Endothelial cell of umbilical vein (primary cell): ENCODE data around the gene DECR2. TPM values are rescaled to one million over a fixed set of nuclear protein-coding genes. Genes with fewer than 3 reads are reported as not detected.

Experiments used
- BruUV-seq: library from RNA; stranded (reverse); fragments of 400-500 nt; replicated peaks from 2 replicates; lab custom pipeline; 2021; lab: Mats Ljungman, UMichigan
- CTCF ChIA-PET: fragments of 300-600, 350-600 bp; sonication (Branson Sonifier 250); formaldehyde crosslinking; loops from one replicate; lab custom pipeline; 2021; ENCODE audit warnings: antibody characterized with exemption, inconsistent platforms; lab: Charles Lee
- POLR2A ChIA-PET: fragments of 300-600, 350-600 bp; sonication (Branson Sonifier 250); formaldehyde crosslinking; loops from one replicate; lab custom pipeline; 2021; ENCODE audit warnings: antibody characterized with exemption, inconsistent platforms; lab: Charles Lee
- DNase-seq: peaks from one replicate; pipeline ENCODE4 v3.0.0-alpha.2; 2011; ENCODE audit warnings: low read depth, low spot score
- FAIRE-seq: peaks from 2 replicates; lab custom pipeline; 2011; peaks lifted over from hg19 to GRCh38; lab: Jason Lieb, UNC
- H2AFZ ChIP-seq: 2 replicates; pipeline ENCODE4 v1.6.0; 2012; ENCODE audit warnings: low read depth, low read length, control low read depth, inconsistent platforms
- H3K27ac ChIP-seq: 2 replicates; pipeline ENCODE4 v1.5.1; 2011; ENCODE audit warnings: low read depth, mild to moderate bottlenecking, control low read depth, low read length, moderate library complexity; ENCODE audit not compliant: insufficient read depth
- H3K27me3 ChIP-seq, 2 experiments: 2 replicates each; pipeline versions ENCODE4 v1.6.0 to v1.6.1; 2011; ENCODE audit warnings: low read length in 2 of 2, mixed read lengths in 1 of 2; ENCODE audit not compliant: control insufficient read depth in 2 of 2, insufficient read depth in 2 of 2
- H3K36me3 ChIP-seq, 2 experiments: 2 replicates in 1 of 2; 3 replicates in 1 of 2; pipeline ENCODE4 v1.5.1; 2011; ENCODE audit warnings: low read length in 2 of 2, mild to moderate bottlenecking in 1 of 2, moderate library complexity in 1 of 2; ENCODE audit not compliant: control insufficient read depth in 2 of 2, insufficient read depth in 2 of 2; ENCODE audit errors: extremely low read depth in 1 of 2
- H3K4me1 ChIP-seq: 3 replicates; pipeline ENCODE4 v1.5.1; 2011; ENCODE audit warnings: mild to moderate bottlenecking, low read length; ENCODE audit not compliant: control insufficient read depth, insufficient read depth; ENCODE audit errors: extremely low read depth
- H3K4me2 ChIP-seq: 2 replicates; pipeline ENCODE4 v1.6.1; 2011; ENCODE audit warnings: low read length, control low read depth, mixed read lengths; ENCODE audit not compliant: insufficient read depth
- H3K4me3 ChIP-seq, 3 experiments: fragments of 200-600 bp in 1 of 3; sonication (generic), shearing (Covaris generic) in 1 of 3; replicated peaks in 1 of 3; 2 replicates each; pipeline ENCODE4 v1.5.1; 2011 to 2016; ENCODE audit warnings: control low read depth in 3 of 3, low read length in 3 of 3, mild to moderate bottlenecking in 2 of 3, inconsistent platforms in 1 of 3, low read depth in 1 of 3, moderate library complexity in 1 of 3; ENCODE audit not compliant: insufficient read depth in 1 of 3
- H3K79me2 ChIP-seq: 2 replicates; pipeline ENCODE4 v1.6.0; 2012; ENCODE audit warnings: low read length, inconsistent platforms; ENCODE audit not compliant: control insufficient read depth, insufficient read depth
- H3K9ac ChIP-seq: replicated peaks from 2 replicates; pipeline ENCODE3; 2011; ENCODE audit warnings: low read length, control low read depth; ENCODE audit not compliant: insufficient read depth; ENCODE audit errors: extremely low read depth
- H3K9me1 ChIP-seq: replicated peaks from 3 replicates; pipeline ENCODE4 v1.6.0; 2011; ENCODE audit warnings: mild to moderate bottlenecking, low read length; ENCODE audit not compliant: control insufficient read depth, insufficient read depth; ENCODE audit errors: extremely low read depth
- H3K9me3 ChIP-seq: replicated peaks from 2 replicates; pipeline ENCODE4 v1.5.1; 2012; ENCODE audit warnings: low read length, inconsistent platforms; ENCODE audit not compliant: control insufficient read depth, insufficient read depth
- H4K20me1 ChIP-seq: replicated peaks from 2 replicates; pipeline ENCODE3; 2011; ENCODE audit warnings: mild to moderate bottlenecking, low read length; ENCODE audit not compliant: control insufficient read depth, insufficient read depth; ENCODE audit errors: extremely low read depth
- EZH2 ChIP-seq: IDR thresholded peaks from 2 replicates; pipeline ENCODE4 v1.6.1; 2012; ENCODE audit warnings: borderline replicate concordance, low read depth, mild to moderate bottlenecking, moderate library complexity, low read length, inconsistent platforms; ENCODE audit not compliant: severe bottlenecking
- FOS ChIP-seq: IDR thresholded peaks from 2 replicates; pipeline ENCODE4 v1.6.1; 2011; ENCODE audit warnings: mild to moderate bottlenecking, low read length, moderate library complexity, borderline replicate concordance; ENCODE audit not compliant: insufficient read depth
- GATA2 ChIP-seq: IDR thresholded peaks from 2 replicates; pipeline ENCODE4 v1.7.0; 2011; ENCODE audit warnings: low read depth, mild to moderate bottlenecking, moderate library complexity, mixed read lengths, low read length; ENCODE audit not compliant: insufficient read length, insufficient read depth
- JUN ChIP-seq: IDR thresholded peaks from 2 replicates; pipeline ENCODE4 v1.6.1; 2011; ENCODE audit warnings: borderline replicate concordance, low read depth; ENCODE audit not compliant: insufficient read length, insufficient read depth
- MYC ChIP-seq: IDR thresholded peaks from one replicate; pipeline ENCODE4 v1.6.1; 2011; ENCODE audit warnings: mild to moderate bottlenecking, low read depth, low read length
- POLR2A ChIP-seq: IDR thresholded peaks from 2 replicates; pipeline ENCODE4 v1.6.1; 2012; ENCODE audit warnings: low read depth, mild to moderate bottlenecking, control low read depth, low read length
- POLR2AphosphoS5 ChIP-seq: IDR thresholded peaks from 2 replicates; pipeline ENCODE4 v1.6.1; 2012; ENCODE audit warnings: low read depth, mild to moderate bottlenecking, control low read depth, low read length, moderate library complexity; ENCODE audit not compliant: insufficient read depth
- dilution Hi-C: fragments of 300-500 bp; cut with MboI; formaldehyde crosslinking; loops from one replicate; pipeline ENCODE4 v1.15.0; 2019; ENCODE audit warnings: low sequenced_read_pairs; ENCODE audit not compliant: extremely low pct_ligation_motif_present
- intact Hi-C: fragments of 100-400 bp; cut with micrococcal nuclease; formaldehyde crosslinking; loops from one replicate; pipeline ENCODE4 v1.10.0; 2022
- polyA plus RNA-seq, 4 experiments: library from polyadenylated mRNA; depleted of rRNA in 3 of 4; stranded (reverse) in 3 of 4; unstranded in 1 of 4; fragments of >200 nt; gene quantifications; 2 replicates each; pipeline versions ENCODE4 v1.2.1 to v1.2.3, GENCODE V29; 2011 to 2012; ENCODE audit warnings: missing spikeins in 1 of 4
- total RNA-seq: library from RNA; stranded (reverse); gene quantifications from 2 replicates; pipeline ENCODE4 v1.2.3, GENCODE V29; 2021
- TF ChIP-seq, protein P1 (sequence below), 2 donors: IDR thresholded peaks; 1 replicate in 1 of 2; 2 replicates in 1 of 2; pipeline ENCODE4 v1.5.1; 2011; ENCODE audit warnings: low read length in 2 of 2, mild to moderate bottlenecking in 2 of 2, moderate library complexity in 2 of 2, control low read depth in 1 of 2, inconsistent platforms in 1 of 2, low read depth in 1 of 2; ENCODE audit not compliant: insufficient read depth in 1 of 2; ENCODE audit errors: extremely low read depth in 1 of 2
- TF ChIP-seq, protein P2 (sequence below): IDR thresholded peaks from 2 replicates; pipeline ENCODE4 v1.6.1; 2011; ENCODE audit not compliant: insufficient read depth, insufficient read length

Gene DECR2
- total and polyA plus RNA-seq, 2 donors (not counting 3 experiments of a cell fraction or from before 2014, with no cell fraction given), result 28.3 to 46.5 TPM

GRCh38 chr16:427250-427649 is 25.6 kb downstream of the DECR2 start:
- Histone ChIP-seq H3K79me2 (peaks cover 51% of the 10 kb centered on the region), H3K9ac (peak overlapping the region; percentile 50), H3K27ac (peak overlapping the region; percentile 21), H3K36me3 (no peaks in the 10 kb centered on the region), H3K27me3 (no peaks in the 10 kb centered on the region), H4K20me1 (peaks cover 6% of the 10 kb centered on the region), H2AFZ (no peak overlapping the region), H3K4me3 (peak overlapping the region; percentile 40 to 81 (median 77)), H3K9me1 (no peaks in the 10 kb centered on the region), H3K9me3 (no peaks in the 10 kb centered on the region), H3K4me2 (peak overlapping the region; percentile 96), H3K4me1 (peaks cover 27% of the 10 kb centered on the region)
- ChIA-PET CTCF (interaction anchor here (1.4 to 3.6 kb wide), 2 partner anchors 60 to 68 kb away, joined by 5 to 19 read pairs; no protein-coding TSS in a partner anchor), POLR2A (no interaction called here)
- TSS peak; percentile 27 for BruUV-seq
- DNase-seq, result peak; percentile 18
- no peak for FAIRE-seq
- TF ChIP-seq EZH2 (no peak), POLR2A (no peak), POLR2AphosphoS5 (no peak), MYC (no peak), GATA2 (no peak), JUN (no peak), FOS (no peak)
- TF ChIP-seq, protein P1, sequence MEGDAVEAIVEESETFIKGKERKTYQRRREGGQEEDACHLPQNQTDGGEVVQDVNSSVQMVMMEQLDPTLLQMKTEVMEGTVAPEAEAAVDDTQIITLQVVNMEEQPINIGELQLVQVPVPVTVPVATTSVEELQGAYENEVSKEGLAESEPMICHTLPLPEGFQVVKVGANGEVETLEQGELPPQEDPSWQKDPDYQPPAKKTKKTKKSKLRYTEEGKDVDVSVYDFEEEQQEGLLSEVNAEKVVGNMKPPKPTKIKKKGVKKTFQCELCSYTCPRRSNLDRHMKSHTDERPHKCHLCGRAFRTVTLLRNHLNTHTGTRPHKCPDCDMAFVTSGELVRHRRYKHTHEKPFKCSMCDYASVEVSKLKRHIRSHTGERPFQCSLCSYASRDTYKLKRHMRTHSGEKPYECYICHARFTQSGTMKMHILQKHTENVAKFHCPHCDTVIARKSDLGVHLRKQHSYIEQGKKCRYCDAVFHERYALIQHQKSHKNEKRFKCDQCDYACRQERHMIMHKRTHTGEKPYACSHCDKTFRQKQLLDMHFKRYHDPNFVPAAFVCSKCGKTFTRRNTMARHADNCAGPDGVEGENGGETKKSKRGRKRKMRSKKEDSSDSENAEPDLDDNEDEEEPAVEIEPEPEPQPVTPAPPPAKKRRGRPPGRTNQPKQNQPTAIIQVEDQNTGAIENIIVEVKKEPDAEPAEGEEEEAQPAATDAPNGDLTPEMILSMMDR (IDR thresholded peaks at IDR 0.05; ENCODE audit: extremely low read depth in 1 of 2, insufficient read depth in 1 of 2, low read depth in 1 of 2, low read length in 2 of 2), result no peak
- TF ChIP-seq, protein P2, sequence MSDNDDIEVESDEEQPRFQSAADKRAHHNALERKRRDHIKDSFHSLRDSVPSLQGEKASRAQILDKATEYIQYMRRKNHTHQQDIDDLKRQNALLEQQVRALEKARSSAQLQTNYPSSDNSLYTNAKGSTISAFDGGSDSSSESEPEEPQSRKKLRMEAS, result no peak
- dilution Hi-C loops (no loop called here), intact Hi-C loops (loop anchor here (5.0 kb wide), 2 partner anchors 50 to 70 kb away; no protein-coding TSS in a partner anchor)
